Type B pancreatic cell (in vitro differentiated cells): ENCODE measurements around the gene PBX3. TPM values are rescaled to one million over a fixed set of nuclear protein-coding genes. Genes with fewer than 3 reads are reported as not detected.

Experiments
- DNase-seq: peaks from one replicate; pipeline ENCODE4 v3.0.0; 2021; ENCODE audit warnings: mixed read lengths; ENCODE audit not compliant: unreplicated experiment; ENCODE audit errors: extremely low spot score
- H3K27ac Mint-ChIP-seq: 2 replicates; pipeline ENCODE4 v1.8.0; 2021; ENCODE audit warnings: mild to moderate bottlenecking, mixed read lengths
- H3K27me3 Mint-ChIP-seq: 2 replicates; pipeline ENCODE4 v1.8.0; 2021; ENCODE audit warnings: mixed read lengths
- H3K36me3 Mint-ChIP-seq: 2 replicates; pipeline ENCODE4 v1.8.0; 2021; ENCODE audit warnings: mixed read lengths
- H3K4me1 Mint-ChIP-seq: one replicate; pipeline ENCODE4 v1.8.0; 2021; ENCODE audit warnings: mixed read lengths; ENCODE audit not compliant: unreplicated experiment
- H3K4me3 Mint-ChIP-seq: 2 replicates; pipeline ENCODE4 v1.8.0; 2021; ENCODE audit warnings: mild to moderate bottlenecking, mixed read lengths
- H3K9me3 Mint-ChIP-seq: 2 replicates; pipeline ENCODE4 v1.8.0; 2021; ENCODE audit warnings: mixed read lengths
- CTCF ChIP-seq: fragments of 200-600 bp; sonication (generic); conservative IDR thresholded peaks from 2 replicates; pipeline ENCODE4 v1.5.0; 2021; ENCODE audit warnings: antibody characterized with exemption, mild to moderate bottlenecking
- total RNA-seq: library from RNA; stranded (reverse); gene quantifications from 2 replicates; pipeline ENCODE4 v1.2.1, GENCODE V29; 2021; ENCODE audit warnings: low replicate concordance

Gene PBX3
- total RNA-seq, 1 donor from 2014 or later: 60.9 TPM

DNA sequence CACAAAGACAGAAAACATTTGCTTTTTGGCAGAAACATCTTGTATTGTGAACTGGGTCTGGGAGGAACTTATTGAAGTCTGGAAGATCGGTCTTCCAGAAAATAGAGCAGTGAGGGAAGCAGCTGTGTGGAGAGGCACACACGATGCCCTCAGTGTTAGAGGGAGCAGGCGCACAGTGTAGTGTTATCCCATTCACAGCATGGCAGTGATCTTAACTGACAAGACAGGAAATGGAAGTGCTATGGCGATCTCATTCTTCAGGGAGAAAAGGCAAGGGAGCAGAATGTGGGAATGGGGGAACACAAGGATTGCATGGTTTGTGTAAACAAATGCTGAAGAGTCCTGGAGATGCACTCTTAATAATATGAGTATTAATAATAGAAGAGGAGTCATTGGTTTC, 161.0 kb downstream of the PBX3 start:
- no peaks in the 10 kb centered on the region for H3K36me3 Mint-ChIP-seq
- H3K9me3 Mint-ChIP-seq: no peaks in the 10 kb centered on the region
- TF ChIP-seq CTCF: no peak
- no peaks in the 10 kb centered on the region for H3K27me3 Mint-ChIP-seq
- H3K4me3 Mint-ChIP-seq: peak overlapping the region; percentile 16
- H3K4me1 Mint-ChIP-seq: peaks cover 49% of the 10 kb centered on the region
- H3K27ac Mint-ChIP-seq: no peak overlapping the region
- no peak for DNase-seq

DNA sequence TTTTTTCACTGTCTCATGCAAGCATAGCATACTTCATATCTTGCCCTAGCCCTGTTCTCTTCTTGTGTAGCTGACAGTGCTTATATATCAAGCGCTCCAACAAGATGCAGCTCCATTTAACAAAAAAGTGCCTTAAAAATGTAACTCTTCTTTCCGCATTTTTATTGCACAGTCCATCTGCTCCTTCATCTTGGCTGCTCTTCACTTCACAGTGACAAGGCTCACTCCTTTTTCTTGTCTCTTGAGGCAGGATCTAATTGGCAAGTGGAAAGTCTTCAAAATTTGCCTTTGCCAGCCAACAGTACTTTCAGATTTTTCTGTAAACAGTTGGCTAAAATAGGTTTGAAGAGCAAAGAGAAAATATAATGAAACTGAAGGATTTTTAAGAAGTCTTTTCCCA, 161.8 kb downstream of the PBX3 start:
- peaks cover 52% of the 10 kb centered on the region for H3K4me1 Mint-ChIP-seq
- H3K4me3 Mint-ChIP-seq: no peak overlapping the region
- H3K9me3 Mint-ChIP-seq: no peaks in the 10 kb centered on the region
- no peaks in the 10 kb centered on the region for H3K36me3 Mint-ChIP-seq
- DNase-seq: no peak
- no peak for TF ChIP-seq CTCF
- no peak overlapping the region for H3K27ac Mint-ChIP-seq
- no peaks in the 10 kb centered on the region for H3K27me3 Mint-ChIP-seq

DNA sequence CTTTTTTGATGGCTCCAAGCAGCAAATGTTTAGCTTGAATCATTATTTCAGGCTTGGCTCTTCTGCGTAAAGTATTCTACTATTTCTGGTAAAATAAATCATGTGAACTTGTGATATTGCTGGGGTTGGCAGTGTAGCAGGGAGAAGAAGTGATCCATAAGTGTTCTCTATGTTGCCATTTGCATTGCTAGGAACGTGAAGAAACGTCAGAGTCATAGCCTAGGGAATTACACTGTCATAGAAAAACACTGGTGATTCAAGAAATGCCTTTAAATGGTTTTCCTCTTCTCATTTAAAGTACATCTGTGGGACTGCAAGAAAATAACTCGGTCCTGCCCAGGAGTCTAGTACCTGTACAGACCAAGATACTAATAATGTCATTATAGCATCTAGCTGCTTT, 162.3 kb downstream of the PBX3 start:
- TF ChIP-seq CTCF: no peak
- H3K9me3 Mint-ChIP-seq: no peaks in the 10 kb centered on the region
- H3K4me1 Mint-ChIP-seq: peaks cover 47% of the 10 kb centered on the region
- no peaks in the 10 kb centered on the region for H3K27me3 Mint-ChIP-seq
- no peak overlapping the region for H3K27ac Mint-ChIP-seq
- H3K36me3 Mint-ChIP-seq: no peaks in the 10 kb centered on the region
- H3K4me3 Mint-ChIP-seq: no peak overlapping the region
- DNase-seq: no peak

DNA sequence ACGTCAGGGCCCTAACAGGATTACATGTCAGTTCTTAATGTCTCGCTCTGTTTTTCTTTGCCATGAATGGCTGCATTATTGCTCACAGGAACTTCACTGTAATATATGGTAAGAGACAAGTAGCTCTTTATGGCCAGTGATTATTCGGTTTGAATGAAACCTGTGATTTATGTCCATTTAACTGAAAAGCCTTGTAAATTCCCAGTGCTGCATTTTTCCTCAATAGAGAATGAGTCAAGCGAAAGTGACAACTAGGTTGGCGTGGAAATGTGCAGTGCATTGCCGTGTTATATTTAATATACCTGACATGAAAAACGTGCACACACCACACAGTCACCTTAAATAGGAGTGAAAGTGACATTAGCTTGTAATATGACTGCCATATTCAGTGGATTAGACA, 163.1 kb downstream of the PBX3 start:
- DNase-seq: no peak
- no peak for TF ChIP-seq CTCF
- Mint-ChIP-seq H3K27ac (no peak overlapping the region), H3K4me1 (peaks cover 44% of the 10 kb centered on the region), H3K4me3 (no peak overlapping the region), H3K36me3 (no peaks in the 10 kb centered on the region), H3K9me3 (no peaks in the 10 kb centered on the region), H3K27me3 (no peaks in the 10 kb centered on the region)

GRCh38 chr9:125911861-125912644, 164.9 kb downstream of the PBX3 start:
- Mint-ChIP-seq H3K9me3 (no peaks in the 10 kb centered on the region), H3K4me1 (peaks cover 32% of the 10 kb centered on the region), H3K36me3 (no peaks in the 10 kb centered on the region), H3K27me3 (no peaks in the 10 kb centered on the region), H3K4me3 (no peak overlapping the region), H3K27ac (no peak overlapping the region)
- TF ChIP-seq CTCF: no peak
- no peak for DNase-seq
